ENCODE results near the gene NLRP9.
"Not testable (repeated sequence)": the region's sequence is repeated elsewhere in the genome, so short reads cannot be mapped to it uniquely, and the experiment has no call there.

DNA sequence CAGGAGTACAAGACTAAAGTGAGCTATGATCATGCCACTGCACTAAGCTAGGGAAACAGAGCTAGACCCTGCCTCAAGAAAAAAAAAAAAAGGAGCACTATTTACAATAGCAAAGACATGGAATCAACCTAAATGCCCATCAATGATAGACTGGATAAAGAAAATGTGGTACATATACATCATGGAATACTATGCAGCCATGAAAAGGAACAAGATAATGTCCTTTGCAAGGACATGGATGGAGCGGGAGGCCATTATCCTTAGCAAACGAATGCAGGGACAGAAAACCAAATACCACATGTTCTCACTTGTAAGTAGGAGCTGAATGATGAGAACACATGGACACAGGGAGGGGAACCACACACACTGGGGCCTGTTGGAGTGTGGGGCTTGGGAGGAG lies 7.8 kb downstream of the NLRP9 start:
- TF ChIP-seq EZH2 (IDR thresholded peaks at IDR 0.05; ENCODE audit: low read depth) = not testable (repeated sequence)
- TF ChIP-seq, protein P1, sequence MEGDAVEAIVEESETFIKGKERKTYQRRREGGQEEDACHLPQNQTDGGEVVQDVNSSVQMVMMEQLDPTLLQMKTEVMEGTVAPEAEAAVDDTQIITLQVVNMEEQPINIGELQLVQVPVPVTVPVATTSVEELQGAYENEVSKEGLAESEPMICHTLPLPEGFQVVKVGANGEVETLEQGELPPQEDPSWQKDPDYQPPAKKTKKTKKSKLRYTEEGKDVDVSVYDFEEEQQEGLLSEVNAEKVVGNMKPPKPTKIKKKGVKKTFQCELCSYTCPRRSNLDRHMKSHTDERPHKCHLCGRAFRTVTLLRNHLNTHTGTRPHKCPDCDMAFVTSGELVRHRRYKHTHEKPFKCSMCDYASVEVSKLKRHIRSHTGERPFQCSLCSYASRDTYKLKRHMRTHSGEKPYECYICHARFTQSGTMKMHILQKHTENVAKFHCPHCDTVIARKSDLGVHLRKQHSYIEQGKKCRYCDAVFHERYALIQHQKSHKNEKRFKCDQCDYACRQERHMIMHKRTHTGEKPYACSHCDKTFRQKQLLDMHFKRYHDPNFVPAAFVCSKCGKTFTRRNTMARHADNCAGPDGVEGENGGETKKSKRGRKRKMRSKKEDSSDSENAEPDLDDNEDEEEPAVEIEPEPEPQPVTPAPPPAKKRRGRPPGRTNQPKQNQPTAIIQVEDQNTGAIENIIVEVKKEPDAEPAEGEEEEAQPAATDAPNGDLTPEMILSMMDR (conservative IDR thresholded peaks at IDR 0.05) = not testable (repeated sequence)

All from PC-9 (cell line).